Spinal cord (tissue), 10 donors: ENCODE results near the gene KIAA1958. TPM values are rescaled to one million over a fixed set of nuclear protein-coding genes. Genes with fewer than 3 reads are reported as not detected.

Source experiments
- DNase-seq, 6 donors: peaks; one replicate each; pipeline versions ENCODE4 v3.0.0 to v3.0.0-alpha.2; 2013 to 2015; ENCODE audit warnings: low spot score in 6 of 6, low read depth in 4 of 6
- H3K27ac ChIP-seq: one replicate; pipeline ENCODE4 v1.5.1; 2013; ENCODE audit warnings: low read depth, low read length, control low read depth
- H3K27me3 ChIP-seq: one replicate; pipeline ENCODE4 v1.6.1; 2013; ENCODE audit warnings: low read length; ENCODE audit not compliant: control insufficient read depth, insufficient read depth
- H3K36me3 ChIP-seq: one replicate; pipeline ENCODE4 v1.6.1; 2013; ENCODE audit warnings: low read length; ENCODE audit not compliant: control insufficient read depth, insufficient read depth
- H3K4me1 ChIP-seq: one replicate; pipeline ENCODE4 v1.6.1; 2013; ENCODE audit warnings: low read length; ENCODE audit not compliant: control insufficient read depth, insufficient read depth
- H3K4me3 ChIP-seq: one replicate; pipeline ENCODE4 v1.5.1; 2013; ENCODE audit warnings: low read depth, low read length, control low read depth
- H3K9me3 ChIP-seq: one replicate; pipeline ENCODE4 v1.6.1; 2013; ENCODE audit warnings: low read length; ENCODE audit not compliant: control insufficient read depth, insufficient read depth
- whole genome bisulfite sequencing: methylation state at CpG from one replicate; pipeline ENCODE4 v1.1.5; 2013; ENCODE audit warnings: missing lambda C conversion rate; ENCODE audit not compliant: insufficient coverage; 5-methylcytosine and 5-hydroxymethylcytosine counted together
- polyA plus RNA-seq, 2 donors: library from polyadenylated mRNA; unstranded; fragments of 120-200 nt; gene quantifications; one replicate each; pipeline ENCODE4 v1.2.1, GENCODE V29; 2013; ENCODE audit not compliant: insufficient read length in 2 of 2
- total RNA-seq, 2 donors: library from RNA; depleted of rRNA in 1 of 2; stranded (reverse); fragments of 120-200 nt in 1 of 2; fragments of >200 nt in 1 of 2; gene quantifications; one replicate each; pipeline versions ENCODE4 v1.2.3 to v1.2.4, GENCODE V29; 2013 to 2014
- donor health status: healthy.

KIAA1958 gene
- total and polyA plus RNA-seq, 4 donors: 11.0 to 16.9 (median 15.0) TPM

DNA sequence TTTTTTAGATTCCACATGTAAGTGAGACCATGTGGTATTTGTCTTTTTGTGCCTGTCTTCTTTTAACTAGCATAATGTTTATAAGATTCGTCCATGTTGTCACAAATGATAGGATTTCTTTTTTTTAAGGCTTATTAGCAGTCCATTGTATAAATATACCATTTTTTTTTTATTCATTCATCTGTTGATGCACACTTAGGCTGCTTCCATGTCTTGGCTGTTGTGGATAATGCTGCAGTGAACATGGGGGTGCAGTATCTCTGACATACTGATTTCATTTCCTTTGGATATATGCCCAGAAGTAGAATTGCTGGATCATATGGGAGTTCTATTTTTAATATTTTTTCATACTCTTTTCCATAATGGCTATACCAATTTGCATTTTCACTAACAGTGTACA lies 48.7 kb downstream of the KIAA1958 start:
- Histone ChIP-seq H3K27ac (no peak overlapping the region), H3K4me3 (no peak overlapping the region), H3K36me3 (no peaks in the 10 kb centered on the region), H3K4me1 (no peaks in the 10 kb centered on the region), H3K9me3 (no peaks in the 10 kb centered on the region), H3K27me3 (no peaks in the 10 kb centered on the region)
- peak in 2 of 6 donors; percentile 24 to 77 for DNase-seq
- WGBS: no CpG with 5 or more reads among the region's 1 CpG

DNA sequence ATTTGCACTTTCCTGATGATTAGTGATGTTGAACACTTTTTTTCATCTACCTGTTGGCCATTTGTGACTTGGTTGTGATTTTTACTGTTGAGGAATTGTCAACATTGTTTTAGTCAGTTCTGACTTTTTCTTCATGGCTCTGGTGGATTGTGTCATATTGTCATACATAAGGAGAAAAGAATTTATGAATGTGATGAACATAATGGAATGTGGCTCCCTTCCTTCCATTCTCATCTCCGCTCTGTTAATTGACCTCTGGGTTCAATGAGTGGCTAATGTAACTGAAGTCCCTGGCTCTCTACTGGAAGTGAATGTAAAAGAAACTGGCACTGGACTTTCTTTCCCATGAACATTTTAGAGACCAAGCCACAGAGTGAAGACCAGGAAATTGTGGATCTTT lies 49.2 kb downstream of the KIAA1958 start:
- no peak for DNase-seq
- H3K9me3 ChIP-seq: no peaks in the 10 kb centered on the region
- no CpG with 5 or more reads among the region's 1 CpG for WGBS

DNA sequence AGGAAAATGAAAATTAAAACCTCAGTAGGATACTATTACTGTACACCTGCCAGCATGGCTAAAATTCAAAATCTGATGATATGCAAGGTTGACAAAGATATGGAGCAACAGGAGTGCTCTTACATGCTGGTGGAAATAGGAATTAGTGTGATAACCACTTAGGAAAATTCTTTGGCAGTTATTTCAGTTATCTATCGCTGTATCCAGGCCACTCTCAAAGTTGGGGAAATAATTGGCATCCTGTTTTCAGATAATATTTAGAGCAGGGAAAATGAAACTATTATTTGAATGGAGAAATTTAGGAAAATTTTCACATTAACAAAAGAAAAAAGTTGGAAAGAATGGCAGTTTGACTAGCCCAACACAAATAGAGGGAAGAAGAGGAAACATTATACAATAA lies 50.9 kb downstream of the KIAA1958 start:
- H3K27me3 ChIP-seq: no peaks in the 10 kb centered on the region
- H3K27ac ChIP-seq: no peak overlapping the region
- H3K36me3 ChIP-seq: no peaks in the 10 kb centered on the region
- H3K9me3 ChIP-seq: no peaks in the 10 kb centered on the region
- WGBS: no CpG with 5 or more reads among the region's 1 CpG
- no peaks in the 10 kb centered on the region for H3K4me1 ChIP-seq
- H3K4me3 ChIP-seq: no peak overlapping the region
- no peak for DNase-seq

More for the DNA sequence above, 49.2 kb downstream of the KIAA1958 start:
- no peak overlapping the region for H3K27ac ChIP-seq
- H3K36me3 ChIP-seq: no peaks in the 10 kb centered on the region
- no peaks in the 10 kb centered on the region for H3K27me3 ChIP-seq
- no peaks in the 10 kb centered on the region for H3K4me1 ChIP-seq
- H3K4me3 ChIP-seq: no peak overlapping the region

DNA sequence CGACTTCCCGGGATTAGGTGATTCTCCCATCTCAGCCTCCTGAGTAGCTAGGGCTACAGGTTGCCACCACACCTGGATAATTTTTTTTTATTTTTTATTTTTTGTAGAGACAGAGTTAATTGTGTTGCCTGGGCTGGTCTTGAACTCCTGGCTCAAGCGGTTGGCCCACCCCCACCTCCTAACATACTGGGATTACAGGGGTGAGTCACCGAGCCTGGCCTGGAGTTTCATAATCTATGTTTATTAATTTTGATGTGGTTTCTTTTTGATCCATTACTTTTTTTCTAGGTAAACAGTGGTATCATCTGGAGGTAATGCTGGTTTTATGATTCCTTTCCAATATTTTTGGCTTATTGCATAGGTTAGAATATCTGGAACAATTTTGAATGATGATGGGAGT lies 54.2 kb downstream of the KIAA1958 start:
- H3K9me3 ChIP-seq: no peaks in the 10 kb centered on the region
- no peak overlapping the region for H3K27ac ChIP-seq
- WGBS: no CpG with 5 or more reads among the region's 4 CpGs
- H3K4me3 ChIP-seq: no peak overlapping the region
- no peaks in the 10 kb centered on the region for H3K27me3 ChIP-seq
- H3K36me3 ChIP-seq: no peaks in the 10 kb centered on the region
- peaks cover 4% of the 10 kb centered on the region for H3K4me1 ChIP-seq
- DNase-seq: no peak

- WGBS: 53% methylated on average over 3 of the region's 7 CpGs
- Histone ChIP-seq H3K27me3 (no peaks in the 10 kb centered on the region), H3K27ac (no peak overlapping the region), H3K9me3 (no peaks in the 10 kb centered on the region), H3K4me1 (peaks cover 4% of the 10 kb centered on the region), H3K4me3 (no peak overlapping the region), H3K36me3 (no peaks in the 10 kb centered on the region)
- peak in 1 of 6 donors; percentile 25 for DNase-seq
These were observed 55.1 kb downstream of the KIAA1958 start for GRCh38 chr9:112541685-112542084.

GRCh38 chr9:112542593-112543292 lies 56.1 kb downstream of the KIAA1958 start:
- no peak for DNase-seq
- Histone ChIP-seq H3K4me3 (no peak overlapping the region), H3K27me3 (no peaks in the 10 kb centered on the region), H3K36me3 (no peaks in the 10 kb centered on the region), H3K9me3 (no peaks in the 10 kb centered on the region), H3K27ac (no peak overlapping the region), H3K4me1 (peaks cover 8% of the 10 kb centered on the region)
- WGBS: 67% methylated on average over 1 of the region's 1 CpG

DNA sequence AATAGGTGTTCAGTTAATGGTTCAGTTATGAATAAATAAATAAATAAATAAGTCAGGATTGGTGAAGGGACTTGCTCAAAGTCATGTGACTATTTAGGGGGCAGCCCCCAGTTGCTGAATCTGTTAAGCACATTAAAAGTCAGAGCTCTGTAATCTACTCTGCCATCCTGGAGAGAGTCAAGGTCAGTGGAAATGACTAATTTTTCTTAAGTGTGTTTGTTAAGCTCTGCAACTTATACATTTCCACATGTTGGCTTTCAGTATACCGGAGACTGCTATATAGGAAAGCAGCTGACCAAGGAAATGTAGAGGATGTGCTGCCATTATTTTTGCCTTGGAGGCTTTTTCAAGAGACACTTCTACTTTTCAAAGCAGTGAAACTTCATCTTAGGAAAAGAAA lies 57.9 kb downstream of the KIAA1958 start:
- Histone ChIP-seq H3K27ac (no peak overlapping the region), H3K9me3 (no peaks in the 10 kb centered on the region), H3K4me3 (no peak overlapping the region), H3K36me3 (no peaks in the 10 kb centered on the region), H3K4me1 (peaks cover 8% of the 10 kb centered on the region), H3K27me3 (no peaks in the 10 kb centered on the region)
- WGBS: no CpG with 5 or more reads among the region's 1 CpG
- DNase-seq: no peak

DNA sequence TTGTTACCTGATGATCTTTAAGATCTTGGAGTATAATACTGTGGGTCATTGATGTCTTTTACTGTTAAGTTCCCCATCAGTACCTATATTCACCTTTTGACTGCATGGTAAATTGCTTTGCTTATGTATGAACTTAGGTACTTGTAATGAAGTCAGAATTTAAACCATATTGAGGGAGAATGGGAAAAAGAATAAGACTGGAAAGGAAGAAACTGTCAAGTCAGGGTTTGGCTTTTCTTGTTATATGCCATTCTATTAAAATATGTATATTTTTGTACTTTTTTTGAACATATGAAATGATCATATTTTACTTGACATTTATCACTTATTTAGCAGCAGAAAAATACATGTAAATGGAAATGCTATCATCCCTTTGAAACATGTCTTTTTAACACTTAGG lies 58.6 kb downstream of the KIAA1958 start:
- Histone ChIP-seq H3K4me1 (peaks cover 8% of the 10 kb centered on the region), H3K27ac (no peak overlapping the region), H3K36me3 (no peaks in the 10 kb centered on the region), H3K4me3 (no peak overlapping the region), H3K27me3 (no peaks in the 10 kb centered on the region), H3K9me3 (no peaks in the 10 kb centered on the region)
- DNase-seq: no peak

DNA sequence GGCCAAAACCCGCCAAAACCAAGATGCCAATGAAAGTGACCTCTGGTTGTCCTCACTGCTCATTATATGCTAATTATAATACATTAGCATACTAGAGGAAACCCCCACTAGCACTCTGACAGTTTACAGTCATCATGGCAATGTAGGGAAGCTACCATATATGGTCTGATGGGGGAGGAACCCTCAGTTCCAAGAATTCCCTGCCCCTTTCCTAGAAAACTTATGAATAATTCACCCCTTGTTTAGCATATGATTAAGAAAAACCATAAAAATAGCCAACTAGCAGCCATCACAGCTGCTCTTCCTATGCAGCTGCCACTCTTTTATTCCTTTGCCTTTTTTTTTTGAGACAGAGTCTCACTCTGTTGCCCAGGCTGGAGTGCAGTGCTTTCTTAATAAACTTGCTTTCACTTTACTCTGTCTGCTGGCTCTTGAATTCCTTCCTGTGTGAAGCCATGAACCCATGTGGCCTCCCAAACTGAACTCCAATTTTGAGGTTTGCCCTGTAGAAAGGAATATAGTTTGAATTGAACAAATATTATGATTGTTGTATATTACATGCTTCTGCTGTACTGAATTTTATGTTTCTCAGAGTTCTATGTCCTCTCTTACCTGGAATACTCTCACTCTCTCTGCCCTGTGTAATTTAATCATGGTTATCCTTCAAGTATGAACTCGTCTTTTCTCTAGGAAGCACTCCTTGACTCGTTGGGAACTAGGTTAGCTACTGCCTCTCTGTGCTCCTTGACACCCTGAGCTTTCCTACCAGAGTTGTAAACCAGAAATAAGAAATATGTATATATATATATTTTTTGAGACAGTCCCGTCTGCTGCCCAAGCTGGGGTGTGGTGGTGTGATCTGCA lies 59.8 kb downstream of the KIAA1958 start:
- Histone ChIP-seq H3K9me3 (no peaks in the 10 kb centered on the region), H3K27ac (peak overlapping the region; percentile 16), H3K4me1 (peaks cover 8% of the 10 kb centered on the region), H3K36me3 (no peaks in the 10 kb centered on the region), H3K27me3 (no peaks in the 10 kb centered on the region), H3K4me3 (no peak overlapping the region)
- 67% methylated on average over 1 of the region's 4 CpGs for WGBS
- peak in 2 of 6 donors; percentile 58 to 78 for DNase-seq

DNA sequence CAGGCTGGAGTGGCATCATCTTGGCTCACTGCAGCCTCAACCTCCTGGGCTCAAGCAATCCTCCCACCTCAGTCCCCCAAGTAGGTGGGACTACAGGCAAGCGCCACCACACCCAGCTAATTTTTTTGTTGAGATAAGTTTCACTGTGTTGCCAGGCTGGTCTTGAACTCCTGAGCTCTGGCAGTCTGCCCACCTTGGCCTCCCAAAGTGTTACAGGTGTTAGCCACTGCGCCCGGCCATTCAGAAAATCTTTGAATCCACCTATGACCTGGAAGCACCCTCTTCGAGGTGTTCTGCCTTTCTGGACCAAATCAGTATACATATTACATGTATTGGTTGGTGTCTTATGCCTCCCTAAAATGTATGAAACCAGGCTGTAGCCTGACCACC lies 61.4 kb downstream of the KIAA1958 start:
- H3K4me3 ChIP-seq: no peak overlapping the region
- H3K4me1 ChIP-seq: peaks cover 8% of the 10 kb centered on the region
- H3K27ac ChIP-seq: no peak overlapping the region
- WGBS: 100% methylated on average over 2 of the region's 4 CpGs
- H3K27me3 ChIP-seq: no peaks in the 10 kb centered on the region
- no peaks in the 10 kb centered on the region for H3K36me3 ChIP-seq
- DNase-seq: no peak
- no peaks in the 10 kb centered on the region for H3K9me3 ChIP-seq
